Ovary (tissue), 9 donors: Measurements from ENCODE around the gene RBM3. TPM values are rescaled to one million over a fixed set of nuclear protein-coding genes. Genes with fewer than 3 reads are reported as not detected.

Experiments used
- DNase-seq, 5 donors: peaks; one replicate each; pipeline ENCODE4 v3.0.0-alpha.2; 2019 to 2020
- H3K27ac ChIP-seq, 2 donors: fragments of 200-600 bp; one replicate each; pipeline versions ENCODE4 v1.5.1 to v1.8.0; 2019 to 2022
- H3K27me3 ChIP-seq: fragments of 200-600 bp; one replicate; pipeline ENCODE4 v1.8.0; 2022
- H3K36me3 ChIP-seq: fragments of 200-600 bp; sonication (generic); one replicate; pipeline ENCODE4 v1.5.1; 2019
- H3K4me1 ChIP-seq: one replicate; pipeline ENCODE4 v1.8.1; 2013; ENCODE audit warnings: mild to moderate bottlenecking, moderate library complexity; ENCODE audit not compliant: insufficient read depth
- H3K4me3 ChIP-seq: fragments of 200-600 bp; sonication (generic); one replicate; pipeline ENCODE4 v1.5.1; 2017
- H3K9me3 ChIP-seq, 2 donors: fragments of 200-600 bp in 1 of 2; sonication (generic) in 1 of 2; one replicate each; pipeline versions ENCODE4 v1.5.1 to v1.8.1; 2013 to 2019; ENCODE audit warnings: mild to moderate bottlenecking in 1 of 2, moderate library complexity in 1 of 2
- EP300 ChIP-seq: sonication (generic); formaldehyde crosslinking; IDR thresholded peaks from one replicate; pipeline ENCODE4 v1.6.1; 2017; ENCODE audit warnings: antibody characterized with exemption
- POLR2A ChIP-seq: fragments of 450-650 bp; IDR thresholded peaks from one replicate; pipeline ENCODE4 v1.6.1; 2017; ENCODE audit warnings: antibody characterized with exemption, mild to moderate bottlenecking, moderate library complexity
- WGBS, 3 donors: extraction: QIAGEN DNeasy Blood & Tissue Kit in 1 of 3; methylation state at CpG; one replicate each; pipeline versions ENCODE4 v1.1.5 to v1.1.7; 2013 to 2017; 5-methylcytosine and 5-hydroxymethylcytosine counted together
- intact Hi-C, 4 donors: fragments of 100-400 bp; cut with DNase I; formaldehyde crosslinking; loops; one replicate each; pipeline versions ENCODE4 v1.11.0 to v1.15.1; 2022 to 2023
- polyA plus RNA-seq, 2 donors: library from polyadenylated mRNA; stranded (reverse); fragments of 200-250 nt in 1 of 2; fragments of 350-450 nt in 1 of 2; fragmentation: Illumina TruSeq in 1 of 2; extraction: RNeasy Lipid Tissue Mini Kit (QIAGEN cat#74804) in 1 of 2; gene quantifications; one replicate each; pipeline ENCODE4 v1.2.3, GENCODE V29; 2013 to 2014
- total RNA-seq, 7 donors: library from RNA; depleted of rRNA in 2 of 7; stranded (reverse); fragments of >200 nt in 2 of 7; fragmentation: NEBNext Ultra II Directional in 3 of 7; extraction: Animal tissue kit (Norgen Biotek cat#: 25700) in 3 of 7; gene quantifications; one replicate each; pipeline versions ENCODE4 v1.1.0 to v1.2.4, GENCODE V29; 2016 to 2023
- TF ChIP-seq, protein P1 (sequence below), 3 donors: fragments of 450-650 bp in 2 of 3; fragments of 200-600 bp in 1 of 3; IDR thresholded peaks; one replicate each; pipeline versions ENCODE4 v1.5.1 to v1.8.0; 2016 to 2022; ENCODE audit warnings: antibody characterized with exemption in 3 of 3, mild to moderate bottlenecking in 1 of 3
- donor health status: DM: no; HTN: no; CAD: no; lungs with moderate emphysema.
- donor health status: DM: no; HTN: no; CAD: no.
- donor health status: Bipolar disorder and iron deficiency.
- donor health status: DM: yes; HTN: yes; CAD: no.
- donor health status: DM: no; HTN: no; CAD: no.
- donor health status: DM: yes; HTN: yes; CAD: no.

Gene RBM3
- total and polyA plus RNA-seq, 9 donors = 103 to 421 (median 153) TPM

- 69 to 82% (median 71%) methylated on average over 1 of the region's 1 CpG for WGBS, 3 donors
- no peaks in the 10 kb centered on the region for H3K4me1 ChIP-seq
- no peak overlapping the region for H3K27ac ChIP-seq
- no peak overlapping the region for H3K4me3 ChIP-seq
- no peaks in the 10 kb centered on the region for H3K36me3 ChIP-seq
- H3K9me3 ChIP-seq = no peaks in the 10 kb centered on the region
- no peaks in the 10 kb centered on the region for H3K27me3 ChIP-seq
- intact Hi-C loops = no loop called here
- no peak for DNase-seq
- TF ChIP-seq, protein P1, sequence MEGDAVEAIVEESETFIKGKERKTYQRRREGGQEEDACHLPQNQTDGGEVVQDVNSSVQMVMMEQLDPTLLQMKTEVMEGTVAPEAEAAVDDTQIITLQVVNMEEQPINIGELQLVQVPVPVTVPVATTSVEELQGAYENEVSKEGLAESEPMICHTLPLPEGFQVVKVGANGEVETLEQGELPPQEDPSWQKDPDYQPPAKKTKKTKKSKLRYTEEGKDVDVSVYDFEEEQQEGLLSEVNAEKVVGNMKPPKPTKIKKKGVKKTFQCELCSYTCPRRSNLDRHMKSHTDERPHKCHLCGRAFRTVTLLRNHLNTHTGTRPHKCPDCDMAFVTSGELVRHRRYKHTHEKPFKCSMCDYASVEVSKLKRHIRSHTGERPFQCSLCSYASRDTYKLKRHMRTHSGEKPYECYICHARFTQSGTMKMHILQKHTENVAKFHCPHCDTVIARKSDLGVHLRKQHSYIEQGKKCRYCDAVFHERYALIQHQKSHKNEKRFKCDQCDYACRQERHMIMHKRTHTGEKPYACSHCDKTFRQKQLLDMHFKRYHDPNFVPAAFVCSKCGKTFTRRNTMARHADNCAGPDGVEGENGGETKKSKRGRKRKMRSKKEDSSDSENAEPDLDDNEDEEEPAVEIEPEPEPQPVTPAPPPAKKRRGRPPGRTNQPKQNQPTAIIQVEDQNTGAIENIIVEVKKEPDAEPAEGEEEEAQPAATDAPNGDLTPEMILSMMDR (IDR thresholded peaks at IDR 0.05) = no peak
- no peak for TF ChIP-seq POLR2A
- no peak for TF ChIP-seq EP300
These were observed 42.1 kb upstream of the RBM3 start for GRCh38 chrX:48532161-48532560.

DNA sequence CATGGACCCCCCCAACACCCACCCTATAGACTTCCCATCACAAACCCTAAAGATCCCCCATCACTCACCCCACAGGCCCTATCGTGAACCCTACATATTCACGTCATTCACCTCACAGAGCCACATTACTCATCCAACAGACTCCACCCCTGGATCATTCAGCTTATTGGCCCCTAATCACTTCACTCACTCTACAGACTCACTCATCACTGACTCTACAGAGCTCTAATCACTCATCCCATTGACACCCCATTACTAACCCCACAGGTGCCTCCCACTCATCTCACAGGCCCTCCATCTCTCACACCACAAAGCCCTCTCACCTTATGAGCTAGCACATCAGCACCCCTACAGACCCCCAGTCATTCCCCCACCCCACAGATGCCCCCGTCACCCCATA is 41.1 kb upstream of the RBM3 start:
- Histone ChIP-seq H3K27ac (no peak overlapping the region), H3K27me3 (no peaks in the 10 kb centered on the region), H3K4me1 (no peaks in the 10 kb centered on the region), H3K4me3 (no peak overlapping the region), H3K9me3 (no peaks in the 10 kb centered on the region), H3K36me3 (no peaks in the 10 kb centered on the region)
- intact Hi-C loops = no loop called here
- no peak for DNase-seq
- 81 to 90% (median 88%) methylated on average over 3 of the region's 3 CpGs for WGBS, 3 donors
- TF ChIP-seq, protein P1 (IDR thresholded peaks at IDR 0.05) = no peak

DNA sequence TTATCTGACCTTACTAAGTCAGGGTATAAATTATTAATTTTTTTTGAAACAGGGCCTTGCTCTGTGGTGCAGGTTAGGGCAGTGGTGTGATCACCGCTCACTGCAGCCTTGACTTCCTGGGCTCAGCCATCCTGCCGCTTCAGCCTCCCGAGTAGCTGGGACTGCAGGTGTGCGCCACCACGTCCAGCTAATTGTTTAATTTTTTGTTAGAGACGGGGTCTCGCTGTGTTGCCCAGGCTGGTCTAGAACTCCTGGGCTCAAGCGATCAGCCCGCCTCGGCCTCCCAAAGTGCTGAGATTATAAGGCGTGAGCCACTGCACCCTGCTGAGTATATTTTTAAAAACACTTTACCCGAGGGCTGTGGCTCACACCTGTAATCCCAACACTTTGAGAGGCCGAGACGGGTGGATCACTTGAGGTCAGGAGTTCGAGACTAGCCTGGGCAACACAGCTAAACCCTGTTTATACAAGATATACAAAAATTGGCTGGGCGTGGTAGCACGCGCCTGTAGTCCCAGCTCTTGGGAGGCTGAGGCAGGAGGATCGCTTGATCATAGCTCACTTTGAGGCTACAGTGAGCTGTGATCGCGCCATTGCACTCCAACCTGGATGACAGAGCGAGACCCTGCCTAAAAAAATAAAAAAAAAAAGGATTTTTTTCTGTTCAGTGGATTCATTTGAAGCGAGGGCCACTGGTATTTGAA is 35.5 kb upstream of the RBM3 start:
- WGBS, 3 donors = 79 to 83% (median 82%) methylated on average over 23 of the region's 23 CpGs
- intact Hi-C loops = no loop called here
- TF ChIP-seq, protein P1 (IDR thresholded peaks at IDR 0.05) = no peak
- TF ChIP-seq POLR2A = no peak
- TF ChIP-seq EP300 = no peak
- Histone ChIP-seq H3K36me3 (no peaks in the 10 kb centered on the region), H3K27ac (peak overlapping the region; percentile 67 to 80), H3K4me1 (no peaks in the 10 kb centered on the region), H3K9me3 (no peaks in the 10 kb centered on the region), H3K27me3 (no peaks in the 10 kb centered on the region), H3K4me3 (peak overlapping the region; percentile 26)
- DNase-seq = peak in 3 of 5 donors; percentile 21 to 34 (median 29)

DNA sequence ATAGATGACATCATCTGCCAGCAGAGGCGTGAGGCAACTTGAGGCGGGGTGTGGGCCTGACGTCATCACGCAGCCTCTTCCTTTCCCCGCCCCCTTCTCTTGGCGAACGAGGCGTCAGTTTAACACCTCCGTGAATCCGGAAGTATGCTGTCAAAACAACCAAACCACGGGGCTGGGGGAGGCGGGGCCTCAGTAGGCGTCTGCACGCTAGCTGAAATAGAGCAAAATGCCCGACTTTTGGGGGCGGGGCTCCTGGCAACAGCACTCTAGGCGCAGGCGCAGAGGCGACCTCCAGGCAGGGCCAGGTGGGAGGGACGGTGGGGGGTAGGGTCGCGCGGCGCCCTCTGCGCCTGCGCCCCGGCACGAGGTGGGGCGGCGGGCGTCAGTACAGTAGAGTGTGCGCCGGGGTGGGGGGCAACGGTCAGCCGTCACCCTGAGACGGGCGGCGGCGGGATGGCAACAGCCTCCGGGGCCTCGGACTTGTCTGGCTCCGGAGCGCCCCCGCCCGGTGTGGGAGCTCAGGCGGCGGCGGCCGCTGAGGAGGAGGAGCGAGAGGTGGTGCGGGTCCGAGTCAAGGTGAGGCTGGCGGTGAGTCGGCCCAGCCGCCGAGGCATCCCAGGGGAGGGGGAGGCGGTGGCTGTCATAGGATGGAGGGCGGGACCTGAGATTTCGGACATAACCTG is 34.8 kb upstream of the RBM3 start, which contains the start of gene TBC1D25:
Gene TBC1D25 (plus strand): TSS at position 370 of the 683 bp plus-strand sequence. CDS start 84 bp downstream, at position 454.
- Histone ChIP-seq H3K36me3 (no peaks in the 10 kb centered on the region), H3K9me3 (no peaks in the 10 kb centered on the region), H3K27ac (peak within 1 kb of the TSS; percentile 76 to 80), H3K4me3 (peak within 1 kb of the TSS; percentile 36), H3K27me3 (no peaks in the 10 kb centered on the region), H3K4me1 (no peaks in the 10 kb centered on the region)
- DNase-seq = peak; percentile 96 to 98 (median 97)
- WGBS, 3 donors = 37 to 41% (median 39%) methylated on average over 59 of the region's 59 CpGs
- intact Hi-C loops = no loop called here
- TF ChIP-seq, protein P1 (IDR thresholded peaks at IDR 0.05) = peak in 1 of 3 donors; percentile 37
- peak; percentile 64 for TF ChIP-seq EP300
- no peak for TF ChIP-seq POLR2A
